NCI-H2029 treated with DMSO at 0.1 percent for 48 hours (cell line): ENCODE data around the gene CDKAL1.

ENCODE experiments used
- DNase-seq: peaks from one replicate; lab custom pipeline; 2025; lab: John Stamatoyannopoulos, UW

CDKAL1 gene

DNA sequence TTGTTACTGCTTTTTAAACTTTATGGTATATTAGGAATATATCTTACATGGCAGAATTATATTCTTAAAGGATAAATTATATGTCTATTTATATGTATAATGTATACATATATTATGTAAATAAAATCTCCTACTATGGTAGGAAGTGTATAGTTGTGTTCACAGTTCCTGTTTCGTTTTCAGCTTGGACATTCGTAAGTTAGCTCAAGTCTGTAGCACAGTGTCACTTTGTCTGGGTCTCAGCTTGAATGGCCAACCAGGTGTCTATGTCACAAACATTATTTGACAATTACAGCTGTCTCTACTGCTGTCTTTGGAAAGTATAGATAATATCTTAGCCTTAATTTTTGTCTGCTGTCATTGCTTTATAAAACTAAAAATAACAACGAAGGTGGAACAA is 303.9 kb downstream of the CDKAL1 start:
- DNase-seq: no peak

DNA sequence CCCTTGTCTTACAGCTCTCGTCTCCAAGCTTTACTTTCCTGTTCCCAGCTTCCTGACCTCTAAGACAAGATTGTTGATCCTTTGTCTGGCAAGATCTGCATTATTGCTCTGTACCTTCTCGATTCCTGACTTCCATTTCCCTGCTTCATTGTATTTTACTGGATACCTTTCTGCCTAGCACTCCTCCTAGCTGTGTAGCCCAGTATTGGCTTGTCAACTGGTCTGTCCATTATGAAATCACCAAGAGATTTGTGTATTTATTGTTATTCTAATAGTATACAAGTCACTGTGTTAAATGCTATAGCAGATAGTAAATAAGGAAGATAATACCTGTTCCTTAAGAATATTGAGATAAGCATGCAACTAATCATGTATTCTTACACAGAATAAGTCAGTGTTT is 305.4 kb downstream of the CDKAL1 start:
- no peak for DNase-seq

DNA sequence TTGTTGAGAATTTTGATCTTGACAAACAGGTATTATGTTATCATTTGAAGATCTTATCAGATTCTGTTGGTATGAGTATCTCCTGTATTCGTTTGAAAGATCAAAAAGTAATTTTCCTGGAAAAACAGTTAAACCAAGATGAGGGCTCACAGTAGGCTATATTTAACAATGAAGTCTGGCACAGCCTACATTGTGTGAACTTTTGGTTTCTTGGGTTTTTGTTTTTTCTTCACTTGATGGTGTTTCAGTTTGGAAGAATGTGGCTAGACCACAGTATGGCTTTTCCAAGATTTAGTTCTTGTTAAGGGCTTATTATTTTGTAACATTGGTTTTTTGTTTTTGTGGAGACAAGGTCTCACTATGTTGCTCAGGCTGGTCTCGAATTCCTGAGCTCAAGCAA is 306.4 kb downstream of the CDKAL1 start:
- DNase-seq: no peak

GRCh38 chr6:20841806-20842205 is 307.5 kb downstream of the CDKAL1 start:
- DNase-seq: no peak

GRCh38 chr6:20845592-20845991 is 311.3 kb downstream of the CDKAL1 start:
- DNase-seq: no peak

DNA sequence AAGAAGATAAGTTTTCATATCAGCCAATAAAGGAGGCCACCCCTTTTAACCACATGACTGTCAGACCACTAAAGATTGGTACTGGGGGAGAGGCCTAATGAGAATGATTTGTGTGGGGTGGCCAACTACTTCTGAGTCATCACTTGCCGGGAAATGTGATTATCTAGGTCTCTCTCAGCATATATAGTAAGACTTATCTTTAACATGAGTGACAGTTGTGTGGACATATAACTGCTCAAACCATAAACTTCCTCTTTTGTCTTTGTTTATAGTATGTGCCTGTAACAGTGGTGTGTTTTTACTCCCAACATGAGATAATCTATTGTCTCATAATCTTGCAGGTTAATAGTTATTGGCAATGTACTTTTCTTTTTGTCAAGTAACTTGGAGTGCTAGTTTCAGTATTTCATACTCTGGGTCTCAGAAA is 312.4 kb downstream of the CDKAL1 start:
- no peak for DNase-seq

- DNase-seq: no peak
These were observed 313.6 kb downstream of the CDKAL1 start for GRCh38 chr6:20847904-20848303.

- no peak for DNase-seq
These were observed 316.6 kb downstream of the CDKAL1 start for GRCh38 chr6:20850686-20851416.

- DNase-seq: no peak
These were observed 317.5 kb downstream of the CDKAL1 start for GRCh38 chr6:20851795-20852194.

- DNase-seq: no peak
These were observed 319.6 kb downstream of the CDKAL1 start for GRCh38 chr6:20853828-20854227.

DNA sequence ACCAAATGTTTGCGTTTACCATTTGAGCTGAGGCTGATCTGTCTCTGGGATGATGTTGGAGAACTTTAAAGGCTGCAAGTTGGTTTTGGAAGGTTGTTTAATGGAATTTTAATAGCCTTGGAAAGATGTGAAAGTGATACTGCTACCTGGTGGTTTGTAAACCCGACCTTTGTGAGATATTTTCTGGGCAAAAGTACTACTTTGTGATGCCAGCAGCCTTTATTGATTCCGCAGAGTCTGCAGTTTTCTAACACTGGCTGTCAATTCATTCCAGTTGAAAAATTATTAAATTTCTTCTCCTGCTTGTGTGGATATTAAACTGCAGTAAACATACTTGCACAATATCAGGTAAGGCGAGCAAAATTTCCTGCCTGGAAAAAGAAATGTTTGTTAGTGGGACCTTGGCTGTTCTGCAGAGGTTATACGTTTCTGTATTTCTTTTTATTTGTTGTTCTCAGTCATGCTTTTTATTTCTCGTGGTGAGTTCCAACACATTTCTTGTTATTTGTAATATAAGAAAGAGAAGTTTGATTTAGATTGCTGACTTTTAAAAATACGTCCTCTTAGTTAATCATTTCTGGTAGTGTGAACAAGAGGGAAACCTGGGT is 322.5 kb downstream of the CDKAL1 start:
- DNase-seq: no peak

- no peak for DNase-seq
These were observed 327.2 kb downstream of the CDKAL1 start for GRCh38 chr6:20861481-20861880.

GRCh38 chr6:20866036-20866435 is 331.8 kb downstream of the CDKAL1 start:
- DNase-seq: no peak

DNA sequence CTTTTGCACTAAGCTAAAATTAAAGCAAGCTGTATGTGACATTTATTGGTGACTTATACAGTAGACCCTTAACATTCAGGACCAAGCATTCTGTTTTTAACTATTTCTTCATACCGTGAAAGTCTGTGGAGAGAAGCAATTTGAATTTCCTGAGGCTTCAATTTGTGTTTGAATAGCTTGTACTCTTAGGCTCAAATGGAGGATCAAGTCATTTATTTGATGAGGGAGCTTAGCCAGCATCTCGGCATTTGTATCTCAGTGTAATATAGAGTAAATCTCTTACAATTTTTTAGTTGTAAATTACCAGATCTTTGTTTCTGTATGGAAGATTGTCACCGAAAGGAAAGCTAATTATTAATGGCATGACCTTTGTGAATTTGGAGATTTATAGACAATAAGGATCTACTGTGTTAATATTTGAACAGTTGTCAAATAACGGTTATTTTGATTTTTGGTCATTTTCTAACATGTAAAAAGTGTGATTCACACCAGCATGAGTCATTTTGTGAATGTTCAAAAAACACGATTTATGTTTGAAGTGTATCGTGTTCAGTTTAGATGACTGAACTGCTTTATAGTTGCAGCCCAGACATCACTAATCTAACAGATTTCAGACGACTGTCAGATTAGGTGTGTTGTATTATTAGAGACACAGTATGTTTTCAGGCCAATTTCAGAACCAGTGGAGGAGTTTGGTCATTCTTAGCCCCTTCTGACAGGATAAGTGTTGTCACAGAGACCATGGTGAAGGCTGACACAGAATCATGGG is 332.9 kb downstream of the CDKAL1 start:
- no peak for DNase-seq

DNA sequence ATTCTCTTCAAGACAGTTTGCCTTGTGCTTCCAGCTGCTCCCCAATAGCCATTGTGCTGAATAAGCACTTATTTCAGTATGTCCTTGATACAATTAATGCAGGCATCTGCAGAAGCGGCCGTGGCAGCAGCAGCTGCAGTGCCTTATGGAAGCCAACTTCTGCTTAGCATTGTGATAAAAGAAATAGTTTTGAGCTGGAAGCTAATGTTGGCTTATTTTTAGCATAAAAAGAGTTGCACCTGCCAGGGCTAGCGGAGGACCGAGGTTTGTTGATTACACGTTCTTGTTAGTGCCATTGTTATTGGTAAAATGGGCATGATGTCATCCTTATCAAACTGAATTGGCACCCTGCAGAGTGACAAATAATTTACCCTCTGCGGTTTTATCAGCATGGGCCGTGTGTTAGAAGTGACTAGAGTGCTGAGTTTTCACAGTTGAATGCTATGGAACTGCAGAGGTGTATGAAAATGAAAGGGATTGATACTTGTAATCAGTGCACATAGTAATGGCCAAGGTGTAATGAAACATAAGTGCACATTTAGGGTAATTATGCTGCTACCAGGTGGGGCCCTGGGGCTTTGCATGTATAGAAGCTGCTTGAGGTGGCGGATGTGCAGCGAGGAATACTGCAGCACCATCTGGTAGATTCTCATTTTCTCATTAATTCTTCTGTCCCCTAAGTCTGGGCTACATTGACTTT is 334.3 kb downstream of the CDKAL1 start:
- peak; percentile 75 for DNase-seq

- DNase-seq: no peak
These were observed 335.8 kb downstream of the CDKAL1 start for GRCh38 chr6:20870021-20870420.

GRCh38 chr6:20870493-20870892 is 336.2 kb downstream of the CDKAL1 start:
- DNase-seq: no peak

DNA sequence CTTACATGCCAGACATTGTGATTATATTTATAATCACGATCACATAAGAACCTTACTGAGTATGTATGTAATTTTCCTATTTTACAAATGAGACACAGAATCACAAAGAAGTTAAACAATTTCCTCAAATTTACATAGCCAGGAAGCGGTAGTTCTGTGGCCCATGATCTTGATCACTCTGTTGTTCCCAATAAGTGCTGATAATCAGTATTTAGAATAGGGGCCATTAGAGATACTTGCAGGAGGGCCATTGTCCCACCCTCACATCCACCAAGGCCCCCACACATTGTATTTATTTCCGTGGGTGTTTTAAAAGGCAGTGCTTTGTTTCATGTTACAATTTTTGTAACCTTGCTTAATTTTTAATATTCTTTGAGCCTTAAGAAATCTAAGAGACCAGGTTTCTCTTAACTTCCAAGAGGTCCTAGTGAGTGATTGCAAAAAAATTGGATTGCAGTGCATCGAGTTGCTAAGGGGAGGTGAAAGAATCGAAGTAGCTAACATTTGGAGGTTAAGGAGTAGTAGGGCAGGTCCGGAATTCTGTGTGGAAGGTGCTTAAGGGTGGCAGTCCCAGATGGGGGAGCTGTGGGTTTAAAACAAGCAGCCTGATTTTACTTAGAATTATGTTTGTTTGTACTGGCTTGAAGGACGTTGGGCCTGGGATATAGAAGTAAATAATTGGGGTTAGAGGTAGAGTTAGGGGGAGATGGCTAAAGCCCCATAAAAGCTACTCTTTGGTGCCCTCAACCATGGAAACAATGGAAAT is 339.4 kb downstream of the CDKAL1 start:
- DNase-seq: no peak

DNA sequence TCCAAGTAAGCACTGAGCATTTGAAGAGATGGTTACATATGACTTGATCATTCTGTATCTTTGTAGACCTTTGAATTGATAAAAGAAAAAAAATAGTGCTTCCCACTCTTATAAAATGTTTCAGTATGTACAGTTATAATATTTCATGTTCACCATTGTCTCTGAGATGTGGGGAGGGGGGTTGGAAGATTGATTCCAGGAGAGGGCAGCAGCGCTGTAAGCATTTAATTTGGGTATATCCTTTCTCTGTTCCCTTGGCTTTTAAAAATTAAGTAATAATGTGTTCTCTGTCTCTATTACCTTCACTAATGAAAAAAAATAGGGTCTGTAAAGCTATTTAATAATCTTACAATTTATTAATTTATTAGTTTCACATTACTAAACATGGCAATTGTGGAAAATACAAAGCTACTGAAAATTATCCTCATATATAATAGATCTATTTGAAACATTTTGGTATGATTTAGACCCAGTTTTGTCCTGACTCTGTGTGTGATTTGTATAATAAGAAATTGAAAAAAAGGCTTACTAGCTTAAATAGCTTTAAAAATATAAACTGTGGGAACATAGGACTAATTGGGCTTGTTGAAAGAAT is 341.2 kb downstream of the CDKAL1 start:
- peak; percentile 71 for DNase-seq

GRCh38 chr6:20876036-20876435 is 341.8 kb downstream of the CDKAL1 start:
- no peak for DNase-seq

- DNase-seq: no peak
These were observed 342.3 kb downstream of the CDKAL1 start for GRCh38 chr6:20876561-20876960.
